Heart left ventricle (tissue), 16 donors: ENCODE measurements around the gene CCL8. TPM values are rescaled to one million over a fixed set of nuclear protein-coding genes. Genes with fewer than 3 reads are reported as not detected.
"Not testable (repeated sequence)": the region's sequence is repeated elsewhere in the genome, so short reads cannot be mapped to it uniquely, and the experiment has no call there.

ENCODE experiments used
- ATAC-seq, 4 donors: fragments of 200-7000 bp; cut with Tn5 transposase; one replicate each; pipeline ENCODE4 v1.9.1; 2020 to 2022; ENCODE audit warnings: moderate library complexity in 4 of 4, mild to moderate bottlenecking in 3 of 4, moderate number of reproducible peaks in 1 of 4
- DNase-seq, 5 donors: peaks; one replicate each; pipeline ENCODE4 v3.0.0-alpha.2; 2020
- H3K27ac ChIP-seq, 12 donors: fragments of 200-600 bp; sonication (generic) in 4 of 12; one replicate each; pipeline versions ENCODE4 v1.5.0 to v1.8.0; 2016 to 2022; ENCODE audit warnings: mild to moderate bottlenecking in 2 of 12
- H3K27me3 ChIP-seq, 9 donors: fragments of 200-600 bp; sonication (generic) in 2 of 9; one replicate each; pipeline versions ENCODE4 v1.5.1 to v1.8.0; 2016 to 2022; ENCODE audit warnings: mild to moderate bottlenecking in 3 of 9
- H3K36me3 ChIP-seq, 9 donors: fragments of 200-600 bp; sonication (generic) in 2 of 9; one replicate each; pipeline versions ENCODE4 v1.5.0 to v1.8.0; 2018 to 2022; ENCODE audit warnings: mild to moderate bottlenecking in 2 of 9
- H3K4me1 ChIP-seq, 12 donors: fragments of 200-600 bp; sonication (generic) in 4 of 12; one replicate each; pipeline versions ENCODE4 v1.5.0 to v1.8.0; 2016 to 2022; ENCODE audit warnings: mild to moderate bottlenecking in 3 of 12
- H3K4me3 ChIP-seq, 12 donors: fragments of 200-600 bp; sonication (generic) in 4 of 12; one replicate each; pipeline versions ENCODE4 v1.5.0 to v1.8.0; 2017 to 2022; ENCODE audit warnings: mild to moderate bottlenecking in 9 of 12, moderate library complexity in 4 of 12
- H3K9me3 ChIP-seq, 12 donors: fragments of 200-600 bp; sonication (generic) in 4 of 12; one replicate each; pipeline versions ENCODE4 v1.5.0 to v1.8.0; 2016 to 2022; ENCODE audit warnings: mild to moderate bottlenecking in 1 of 12
- POLR2A ChIP-seq, 2 donors: fragments of 450-650 bp; IDR thresholded peaks; one replicate each; pipeline ENCODE4 v1.6.1; 2017; ENCODE audit warnings: antibody characterized with exemption in 2 of 2, mild to moderate bottlenecking in 2 of 2, moderate library complexity in 2 of 2
- WGBS, 4 donors: extraction: QIAGEN DNeasy Blood & Tissue Kit in 2 of 4; methylation state at CpG; one replicate each; pipeline versions ENCODE4 v1.1.5 to v1.1.7; 2013 to 2018; 5-methylcytosine and 5-hydroxymethylcytosine counted together
- intact Hi-C, 10 donors: fragments of 100-400 bp; cut with DNase I; formaldehyde crosslinking; loops; one replicate each; pipeline versions ENCODE4 v1.11.1 to v1.14.2; 2022
- polyA plus RNA-seq, 2 donors: library from polyadenylated mRNA; stranded (reverse); fragments of 200-250 nt; gene quantifications; one replicate each; pipeline ENCODE4 v1.2.3, GENCODE V29; 2013
- total RNA-seq, 9 donors: library from RNA; depleted of rRNA in 2 of 9; stranded (reverse); fragments of >200 nt in 2 of 9; fragmentation: NEBNext Ultra II Directional in 3 of 9; extraction: Animal tissue kit (Norgen Biotek cat#: 25700) in 3 of 9; gene quantifications; one replicate each; pipeline versions ENCODE4 v1.1.0 to v1.2.4, GENCODE V29; 2016 to 2023
- TF ChIP-seq, protein P1 (sequence below), 12 donors: fragments of 200-600 bp; sonication (generic) in 4 of 12; IDR thresholded peaks; one replicate each; pipeline versions ENCODE4 v1.5.0 to v1.8.0; 2018 to 2022; ENCODE audit warnings: antibody characterized with exemption in 12 of 12, mild to moderate bottlenecking in 5 of 12
- donor health status: ischemic (EF 13 %, LVEDD 7.1; RV severe dilation, severe dysfunction).
- donor health status: healthy with polysubstance abuse.
- donor health status: DM: no; HTN: yes; CAD: no.
- donor health status: DM: no; HTN: no; CAD: no.
- donor health status: ischemic (EF 25% LVEDD 6.9; RV normal size, moderate dysfunction).
- donor health status: ischemic (EF 25% LVEDD 5.7; RV mildly dilated, moderate dysfunction).
- donor health status: healthy.
- donor health status: DM: yes; HTN: yes; CAD: no.
- donor health status: ischemic (EF 35%, LVEDD 5.7; RV mildly dilated, moderate dysfunction).
- donor health status: nonischemic (EF 11% LVEDD 7.7; RV severe dilation, severe dysfunction).
- donor health status: DM: yes; HTN: yes; CAD: no.
- donor health status: PGD.
- donor health status: ischemic (EF 29% LVEDD 5.4; RV normal size, mild dysfunction).
- donor health status: nonischemic (EF 23%, LVEDD 6.1; RV moderate dilation, normal function).

Gene CCL8
- total and polyA plus RNA-seq, 11 donors, result 0.15 to 44.3 (median 2.0) TPM; not detected in 5

DNA sequence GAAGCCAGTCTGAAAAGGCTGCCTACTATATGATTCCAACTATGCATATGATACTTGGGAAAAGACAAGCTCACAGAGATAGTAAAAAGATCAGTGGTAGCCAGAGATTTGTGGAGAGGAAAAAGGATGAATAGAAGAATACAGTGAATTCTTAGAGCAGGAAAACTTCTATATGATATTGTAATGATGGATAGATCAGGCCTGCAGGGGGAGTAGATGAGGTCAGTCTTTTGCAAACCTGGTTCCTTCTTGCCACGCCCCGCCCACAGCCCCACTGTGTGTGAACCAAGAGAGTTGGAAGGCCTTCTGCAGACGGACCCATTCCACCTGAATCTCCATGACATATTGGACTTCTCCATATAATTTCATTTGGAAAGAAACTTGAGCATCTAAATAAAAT is 761 bp upstream of the CCL8 start:
- H3K9me3 ChIP-seq, result peaks cover 0 to 2% (median 0%) of the 10 kb centered on the region in 12 donors
- 64 to 81% (median 78%) methylated on average over 3 of the region's 3 CpGs for WGBS, 4 donors
- no peaks in the 10 kb centered on the region for H3K27me3 ChIP-seq
- intact Hi-C loops, result no loop called here
- TF ChIP-seq, protein P1, sequence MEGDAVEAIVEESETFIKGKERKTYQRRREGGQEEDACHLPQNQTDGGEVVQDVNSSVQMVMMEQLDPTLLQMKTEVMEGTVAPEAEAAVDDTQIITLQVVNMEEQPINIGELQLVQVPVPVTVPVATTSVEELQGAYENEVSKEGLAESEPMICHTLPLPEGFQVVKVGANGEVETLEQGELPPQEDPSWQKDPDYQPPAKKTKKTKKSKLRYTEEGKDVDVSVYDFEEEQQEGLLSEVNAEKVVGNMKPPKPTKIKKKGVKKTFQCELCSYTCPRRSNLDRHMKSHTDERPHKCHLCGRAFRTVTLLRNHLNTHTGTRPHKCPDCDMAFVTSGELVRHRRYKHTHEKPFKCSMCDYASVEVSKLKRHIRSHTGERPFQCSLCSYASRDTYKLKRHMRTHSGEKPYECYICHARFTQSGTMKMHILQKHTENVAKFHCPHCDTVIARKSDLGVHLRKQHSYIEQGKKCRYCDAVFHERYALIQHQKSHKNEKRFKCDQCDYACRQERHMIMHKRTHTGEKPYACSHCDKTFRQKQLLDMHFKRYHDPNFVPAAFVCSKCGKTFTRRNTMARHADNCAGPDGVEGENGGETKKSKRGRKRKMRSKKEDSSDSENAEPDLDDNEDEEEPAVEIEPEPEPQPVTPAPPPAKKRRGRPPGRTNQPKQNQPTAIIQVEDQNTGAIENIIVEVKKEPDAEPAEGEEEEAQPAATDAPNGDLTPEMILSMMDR (IDR thresholded peaks at IDR 0.05), result peak in 1 of 12 donors; percentile 8
- no peak for TF ChIP-seq POLR2A (IDR thresholded peaks at IDR 0.05)
- no peak for ATAC-seq
- peak overlapping the region in 4 of 12 donors; percentile 5 to 86 (median 35) for H3K27ac ChIP-seq
- no peaks in the 10 kb centered on the region for H3K36me3 ChIP-seq
- no peak overlapping the region for H3K4me3 ChIP-seq
- H3K4me1 ChIP-seq, result peaks cover 0 to 49% (median 13%) of the 10 kb centered on the region in 12 donors
- no peak for DNase-seq

DNA sequence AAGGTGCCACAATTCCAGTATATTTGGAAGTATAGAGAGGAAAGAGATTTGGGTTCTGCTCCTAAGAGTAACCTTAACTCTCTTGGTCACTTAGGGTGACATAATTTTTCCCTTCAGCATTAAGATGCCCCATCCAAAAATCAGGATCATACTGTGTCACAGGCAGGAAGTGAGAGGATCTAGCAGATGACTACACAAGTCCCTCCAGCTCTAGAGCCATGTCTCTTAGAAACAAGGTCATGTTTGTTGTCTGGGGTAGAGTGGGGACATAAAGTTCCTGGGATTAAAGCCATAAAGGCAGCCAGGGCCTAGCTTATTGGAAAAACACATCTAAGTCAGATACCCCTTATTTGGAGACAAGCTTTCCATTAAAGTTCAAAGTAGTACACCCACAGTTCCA is 2.7 kb downstream of the CCL8 start:
- H3K36me3 ChIP-seq, result no peaks in the 10 kb centered on the region

GRCh38 chr17:34327580-34327979 is 8.3 kb downstream of the CCL8 start:
- H3K27me3 ChIP-seq, H3K4me1 ChIP-seq, H3K4me3 ChIP-seq, H3K36me3 ChIP-seq, H3K27ac ChIP-seq, intact Hi-C loops, DNase-seq: not testable (repeated sequence)
- peak in 1 of 4 donors; percentile 47 for ATAC-seq
- WGBS, 4 donors, result 60 to 66% (median 63%) methylated on average over 4 of the region's 4 CpGs
- peaks cover 0 to 21% (median 9%) of the 10 kb centered on the region in 12 donors for H3K9me3 ChIP-seq

More for the DNA sequence above, 2.7 kb downstream of the CCL8 start:
- H3K9me3 ChIP-seq, result peaks cover 0 to 21% (median 9%) of the 10 kb centered on the region in 12 donors
- intact Hi-C loops, result no loop called here
- H3K4me1 ChIP-seq, result peaks cover 0 to 31% (median 0%) of the 10 kb centered on the region in 12 donors
- ATAC-seq (peak in 2 of 4 donors; percentile 39 to 62), DNase-seq (no peak)
- TF ChIP-seq, protein P1 (IDR thresholded peaks at IDR 0.05), result no peak
- no peak for TF ChIP-seq POLR2A (IDR thresholded peaks at IDR 0.05)
- no peaks in the 10 kb centered on the region for H3K27me3 ChIP-seq
- H3K4me3 ChIP-seq, result no peak overlapping the region
- peak overlapping the region in 3 of 12 donors; percentile 11 to 55 (median 29) for H3K27ac ChIP-seq

DNA sequence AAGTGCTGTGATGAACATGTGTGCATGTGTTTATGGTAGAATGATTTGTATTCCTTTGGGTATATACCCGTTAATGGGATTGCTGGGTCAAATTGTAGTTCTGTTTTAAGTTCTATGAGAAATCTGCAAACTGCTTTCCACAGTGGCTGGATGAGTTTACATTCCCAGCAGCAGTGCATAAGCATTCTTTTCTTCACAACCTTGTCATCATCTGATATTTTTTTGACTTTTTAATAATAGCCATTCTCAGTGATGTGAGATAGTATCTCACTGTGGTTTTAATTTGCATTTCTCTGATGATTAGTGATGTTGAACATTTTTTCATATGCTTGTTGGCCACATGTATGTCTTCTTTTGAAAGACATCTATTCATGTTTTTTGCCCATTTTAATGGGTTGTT is 18.5 kb downstream of the CCL8 start:
- no peak for ATAC-seq

More for the DNA sequence above, 18.5 kb downstream of the CCL8 start:
- no peak for DNase-seq
- Histone ChIP-seq H3K4me1 (no peaks in the 10 kb centered on the region), H3K27ac (no peak overlapping the region), H3K9me3 (peaks cover 0 to 6% (median 0%) of the 10 kb centered on the region in 12 donors), H3K4me3 (no peak overlapping the region), H3K27me3 (no peaks in the 10 kb centered on the region), H3K36me3 (no peaks in the 10 kb centered on the region)
- TF ChIP-seq POLR2A (IDR thresholded peaks at IDR 0.05), result no peak
- TF ChIP-seq, protein P1 (IDR thresholded peaks at IDR 0.05), result no peak
- intact Hi-C loops, result no loop called here
- 56 to 72% (median 67%) methylated on average over 1 of the region's 1 CpG for WGBS, 4 donors
